Measurements from ENCODE around the gene SORCS3. TPM values are rescaled to one million over a fixed set of nuclear protein-coding genes. Genes with fewer than 3 reads are reported as not detected.

SORCS3 gene
- total RNA-seq, 1 donor from 2014 or later, result 0.70 TPM

DNA sequence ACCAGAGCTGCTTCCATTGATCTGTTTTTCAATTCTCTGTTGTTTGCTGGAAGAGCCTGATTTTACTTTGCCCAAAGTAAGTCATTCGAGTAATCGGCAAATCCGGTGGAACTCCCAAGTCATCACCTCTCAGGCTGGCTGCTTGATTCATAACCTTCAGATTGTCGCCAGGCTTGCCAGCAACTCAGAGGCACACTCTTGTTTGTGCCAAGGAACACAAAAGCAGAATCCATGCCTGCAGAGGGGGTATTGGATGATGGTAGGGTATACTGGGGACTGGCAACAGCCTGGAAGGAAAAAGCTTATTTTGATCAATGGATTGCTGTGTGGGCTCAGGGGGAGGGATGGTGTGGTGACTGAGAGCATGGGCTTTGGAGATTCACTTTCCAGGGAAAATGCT is 542.4 kb downstream of the SORCS3 start:
- DNase-seq (ENCODE audit: low read depth), result no peak

- DNase-seq (ENCODE audit: low read depth), result peak; percentile 29
Measured at GRCh38 chr10:105185161-105185560, 544.1 kb downstream of the SORCS3 start.

- DNase-seq (ENCODE audit: low read depth), result peak; percentile 99
Measured at GRCh38 chr10:105187243-105187642, 546.2 kb downstream of the SORCS3 start.

DNA sequence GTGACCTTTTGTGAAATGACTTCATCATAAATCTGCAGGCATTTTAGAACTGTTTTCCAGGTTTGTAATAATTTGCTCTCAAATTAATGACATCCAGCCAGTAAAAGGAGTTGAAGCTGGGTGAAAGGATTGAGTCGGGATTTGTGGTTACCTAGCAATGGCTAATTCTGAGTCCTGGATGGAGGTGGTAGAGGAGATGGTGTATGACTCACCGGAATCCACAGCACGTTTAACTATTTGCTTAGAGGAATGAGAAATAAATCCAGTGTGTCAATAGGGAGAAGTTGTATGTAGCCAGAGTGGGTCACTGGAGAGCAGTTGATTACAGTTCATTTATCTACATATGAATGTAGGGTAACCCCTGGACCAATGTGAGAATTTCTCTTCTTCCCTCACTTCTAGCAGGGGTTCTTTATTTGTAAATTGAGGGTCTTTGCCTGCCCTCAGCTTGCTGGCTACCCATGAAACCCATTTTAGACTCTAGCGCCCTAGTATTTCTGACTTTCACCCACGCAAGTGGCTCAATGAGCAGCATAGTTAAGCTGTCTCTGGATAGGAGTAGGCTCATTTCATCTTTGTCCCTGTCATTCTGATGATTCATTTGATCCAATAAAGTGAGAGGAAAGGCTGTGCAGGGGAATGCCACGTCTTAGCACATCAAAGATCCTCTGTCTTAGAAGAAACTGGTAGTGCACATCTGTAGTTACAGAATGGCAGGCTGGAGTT is 547.8 kb downstream of the SORCS3 start:
- peak; percentile 99 for DNase-seq (ENCODE audit: low read depth)

DNA sequence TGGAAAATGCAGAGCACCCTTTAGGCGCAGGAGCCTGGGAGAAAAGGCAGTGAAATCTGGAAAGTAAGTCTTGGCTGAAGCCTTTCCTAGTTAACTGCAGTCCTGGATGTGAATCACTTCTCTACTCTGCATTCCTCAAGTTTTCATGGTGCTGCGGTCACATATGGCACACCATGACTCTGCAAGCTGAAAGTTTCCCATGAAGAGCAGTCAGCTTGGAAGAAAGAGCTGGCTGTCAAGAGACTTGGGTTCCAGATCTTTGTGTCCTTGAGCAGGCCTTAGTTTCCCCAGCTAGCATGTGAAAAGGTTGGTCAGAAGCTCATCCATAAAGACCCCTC is 548.3 kb downstream of the SORCS3 start:
- peak; percentile 83 for DNase-seq (ENCODE audit: low read depth)

DNA sequence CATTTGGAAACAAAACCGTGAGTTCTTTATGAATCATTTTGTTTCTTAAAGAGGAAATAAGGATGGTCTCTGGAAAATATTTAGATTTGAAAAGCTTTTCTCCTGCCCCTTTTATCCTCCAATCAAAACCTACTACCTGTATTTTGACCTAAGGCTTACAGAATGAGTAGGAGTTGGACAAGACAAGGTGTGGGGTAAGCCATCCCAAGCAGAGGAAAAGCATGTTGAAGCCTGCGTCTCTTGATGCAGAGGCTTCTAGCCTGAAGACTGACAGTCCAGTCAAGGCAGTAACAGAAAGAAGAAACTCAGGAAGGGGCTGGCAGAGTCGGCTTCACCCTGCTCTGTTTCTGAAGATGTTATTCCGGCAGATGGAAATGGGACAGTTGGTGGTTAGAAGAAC is 551.1 kb downstream of the SORCS3 start:
- DNase-seq (ENCODE audit: low read depth), result no peak

DNA sequence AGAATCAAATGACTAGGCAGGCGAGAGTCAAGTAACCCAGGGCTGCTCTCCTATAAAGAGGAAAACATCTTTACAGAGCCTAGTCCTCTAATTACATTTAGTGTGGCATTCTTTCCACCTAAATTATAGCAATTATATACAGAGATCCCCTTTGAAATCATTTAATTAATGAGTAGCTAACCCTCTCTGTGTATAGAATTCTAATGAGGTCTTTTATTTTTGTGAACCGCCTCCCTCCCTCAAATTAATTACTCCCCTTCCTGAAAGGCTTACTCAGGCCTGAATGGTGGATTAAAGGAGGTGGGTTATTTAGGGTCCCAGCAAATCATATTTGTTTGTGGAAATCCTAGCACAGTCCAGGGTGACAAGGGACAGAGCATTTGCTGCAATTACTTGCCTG is 551.8 kb downstream of the SORCS3 start:
- peak; percentile 24 for DNase-seq (ENCODE audit: low read depth)

- DNase-seq (ENCODE audit: low read depth), result peak; percentile 83
Measured at GRCh38 chr10:105195831-105196230, 554.7 kb downstream of the SORCS3 start.

DNA sequence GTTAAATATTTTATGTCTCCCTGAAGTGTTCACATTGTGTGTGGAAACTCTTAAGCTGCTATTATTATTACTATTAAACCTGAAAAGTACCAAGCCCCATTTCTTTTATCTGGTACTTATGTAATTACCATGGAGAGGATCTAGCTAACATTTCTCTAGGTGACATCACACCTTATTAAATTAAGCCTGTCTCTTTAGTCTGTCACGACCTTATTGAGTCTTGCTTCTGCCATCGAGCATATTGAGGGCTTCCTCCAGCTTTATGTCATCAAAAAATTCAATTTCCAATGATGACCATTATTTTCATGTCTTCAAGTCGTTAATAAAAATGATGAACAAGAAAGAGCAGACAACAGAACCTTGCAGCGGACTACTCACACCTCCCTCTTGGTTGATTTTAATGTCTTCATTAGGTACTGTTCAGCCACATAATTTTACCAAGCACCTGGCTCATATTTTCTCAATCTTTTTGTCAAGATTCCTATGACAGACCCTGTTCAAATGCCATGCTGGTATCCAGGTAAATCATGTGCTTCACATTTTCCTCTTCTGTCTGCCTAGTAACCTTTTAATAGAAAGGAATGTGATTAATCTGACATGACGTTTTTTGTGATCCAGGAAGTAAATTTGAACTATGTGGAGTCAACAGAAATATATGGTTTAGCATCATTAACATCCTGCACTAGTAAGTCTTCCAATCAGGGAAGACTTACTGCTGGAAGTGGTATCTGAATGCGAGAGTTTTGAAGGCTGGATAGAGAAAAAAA is 556.7 kb downstream of the SORCS3 start:
- peak; percentile 46 for DNase-seq (ENCODE audit: low read depth)

DNA sequence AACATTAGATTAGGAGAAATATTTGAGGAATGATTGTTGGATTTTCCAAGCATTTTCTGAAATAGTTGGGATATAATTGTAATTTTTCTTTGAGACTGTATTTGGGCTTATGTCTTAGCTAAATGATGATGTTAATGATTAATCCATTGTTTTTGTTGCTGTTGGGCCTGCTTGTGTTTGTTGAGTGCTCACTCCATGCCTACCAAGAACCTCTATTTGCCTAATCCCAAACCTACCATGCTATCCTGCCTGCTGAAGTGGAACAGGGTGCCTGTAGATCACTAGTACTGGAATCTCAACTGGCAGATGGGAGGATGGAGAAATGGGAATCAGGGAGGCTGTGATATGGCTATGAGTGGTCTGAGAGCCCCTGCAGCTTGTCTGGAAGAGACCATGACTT is 565.5 kb downstream of the SORCS3 start:
- DNase-seq (ENCODE audit: low read depth), result peak; percentile 89

GRCh38 chr10:105207476-105207995 is 566.4 kb downstream of the SORCS3 start:
- DNase-seq (ENCODE audit: low read depth), result peak; percentile 94

- DNase-seq (ENCODE audit: low read depth), result no peak
Measured at GRCh38 chr10:105210546-105210945, 569.5 kb downstream of the SORCS3 start.

DNA sequence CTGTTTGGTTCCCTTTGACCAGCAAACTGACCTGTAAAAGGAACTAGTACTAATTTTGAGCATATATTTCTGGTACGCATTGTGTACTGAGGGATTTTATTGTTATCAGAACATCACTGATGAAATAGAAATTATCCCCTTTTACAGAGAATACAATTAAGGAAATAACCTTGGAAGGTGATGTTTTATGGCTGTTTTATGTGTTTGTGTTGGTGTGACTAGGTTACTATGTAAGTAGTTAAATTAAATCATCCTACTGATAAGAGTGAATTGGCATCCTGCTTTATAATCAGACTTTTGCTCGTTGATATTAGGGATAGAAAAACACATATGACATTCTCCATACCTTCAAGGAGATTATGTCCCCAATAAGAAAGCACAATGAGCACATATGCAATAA is 596.6 kb downstream of the SORCS3 start:
- no peak for DNase-seq (ENCODE audit: low read depth)

- peak; percentile 70 for DNase-seq (ENCODE audit: low read depth)
Measured at GRCh38 chr10:105239311-105240219, 598.5 kb downstream of the SORCS3 start.

DNA sequence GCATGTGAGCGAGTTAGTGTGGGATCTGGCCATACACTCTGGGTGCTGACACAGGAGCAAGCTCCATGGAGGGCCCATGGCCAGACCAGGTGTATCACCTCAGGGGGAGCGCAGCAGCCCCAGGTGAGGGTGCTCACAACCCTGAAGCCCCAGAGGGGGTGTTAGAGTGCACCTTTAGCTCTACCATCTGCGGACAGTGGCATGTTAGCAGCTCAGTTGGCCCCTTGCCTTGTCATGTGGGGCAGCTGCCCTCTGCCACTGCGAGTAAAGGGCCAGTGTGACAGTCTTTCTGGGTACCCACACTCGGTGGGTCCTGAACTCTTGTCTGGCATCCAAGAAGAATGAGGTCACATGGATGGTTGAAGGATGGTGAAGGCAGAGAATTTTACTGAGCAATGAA is 600.2 kb downstream of the SORCS3 start:
- DNase-seq (ENCODE audit: low read depth), result no peak

- no peak for DNase-seq (ENCODE audit: low read depth)
Measured at GRCh38 chr10:105243381-105243780, 602.3 kb downstream of the SORCS3 start.

GRCh38 chr10:105243825-105244224 is 602.7 kb downstream of the SORCS3 start:
- no peak for DNase-seq (ENCODE audit: low read depth)

DNA sequence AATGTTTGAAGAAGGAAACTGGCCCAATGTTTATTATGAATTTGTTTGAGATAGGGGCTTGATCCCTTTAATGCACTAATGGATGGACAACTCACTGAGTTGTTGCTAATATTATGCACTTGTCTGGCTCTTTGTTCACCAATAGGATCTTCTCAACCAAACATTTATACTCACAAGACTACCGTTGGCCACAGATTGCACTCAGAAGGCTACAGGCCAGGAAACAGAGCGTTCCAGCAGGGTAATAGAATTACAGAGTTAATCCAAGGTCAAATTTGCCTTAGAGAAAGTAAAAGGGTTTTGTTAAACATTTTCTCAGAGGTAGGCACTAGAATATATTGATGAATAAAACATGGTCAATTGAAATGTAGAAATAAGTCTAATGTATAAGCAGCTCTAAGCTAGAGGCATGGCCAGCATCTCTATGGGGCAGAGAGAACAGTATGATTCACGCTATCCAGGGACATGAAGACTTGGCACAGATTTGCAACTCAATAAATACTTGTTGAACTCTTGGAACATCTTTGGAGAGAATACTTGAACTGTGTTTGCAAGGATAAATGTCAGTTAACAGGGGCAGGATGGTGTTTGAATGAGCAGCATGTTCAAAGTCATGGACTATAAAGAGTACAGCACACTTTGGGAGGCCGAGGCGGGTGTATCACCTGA is 606.9 kb downstream of the SORCS3 start:
- DNase-seq (ENCODE audit: low read depth), result peak; percentile 84

- peak; percentile 41 for DNase-seq (ENCODE audit: low read depth)
Measured at GRCh38 chr10:105252911-105253310, 611.8 kb downstream of the SORCS3 start.

DNA sequence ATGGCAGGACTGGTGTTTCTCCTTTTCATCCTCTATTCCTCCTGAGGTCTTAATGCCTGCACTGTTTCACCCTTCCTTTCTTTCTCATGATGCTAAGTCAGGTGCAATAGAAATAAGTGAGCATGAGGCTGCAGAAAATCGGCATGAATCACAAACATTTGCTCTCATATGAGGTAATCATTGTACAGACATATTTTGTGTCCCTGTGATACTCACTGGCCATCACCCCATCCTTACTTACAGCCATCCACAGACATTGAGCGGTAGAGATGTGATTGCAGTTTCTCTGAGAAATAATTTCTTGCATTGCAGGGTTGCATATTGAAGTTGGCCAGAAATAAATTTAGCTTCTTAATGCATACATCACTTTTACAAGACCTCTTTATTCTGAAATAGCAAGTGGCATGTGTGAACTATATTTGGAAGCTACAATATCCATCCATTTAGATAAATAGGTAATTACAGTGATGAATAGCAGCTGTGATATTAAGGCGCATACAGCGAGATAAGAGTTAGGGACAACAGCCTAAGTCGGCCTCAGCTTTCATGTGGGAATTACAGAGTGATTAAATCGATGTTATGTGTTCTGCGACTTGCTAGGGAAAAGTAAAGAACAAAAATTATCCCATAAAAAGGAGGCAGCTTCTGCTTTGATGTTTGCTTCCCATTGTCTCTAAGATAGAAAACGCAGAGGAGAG is 612.6 kb downstream of the SORCS3 start:
- DNase-seq (ENCODE audit: low read depth), result no peak
